ENCODE results near the gene ARHGEF4.

ARHGEF4 gene

DNA sequence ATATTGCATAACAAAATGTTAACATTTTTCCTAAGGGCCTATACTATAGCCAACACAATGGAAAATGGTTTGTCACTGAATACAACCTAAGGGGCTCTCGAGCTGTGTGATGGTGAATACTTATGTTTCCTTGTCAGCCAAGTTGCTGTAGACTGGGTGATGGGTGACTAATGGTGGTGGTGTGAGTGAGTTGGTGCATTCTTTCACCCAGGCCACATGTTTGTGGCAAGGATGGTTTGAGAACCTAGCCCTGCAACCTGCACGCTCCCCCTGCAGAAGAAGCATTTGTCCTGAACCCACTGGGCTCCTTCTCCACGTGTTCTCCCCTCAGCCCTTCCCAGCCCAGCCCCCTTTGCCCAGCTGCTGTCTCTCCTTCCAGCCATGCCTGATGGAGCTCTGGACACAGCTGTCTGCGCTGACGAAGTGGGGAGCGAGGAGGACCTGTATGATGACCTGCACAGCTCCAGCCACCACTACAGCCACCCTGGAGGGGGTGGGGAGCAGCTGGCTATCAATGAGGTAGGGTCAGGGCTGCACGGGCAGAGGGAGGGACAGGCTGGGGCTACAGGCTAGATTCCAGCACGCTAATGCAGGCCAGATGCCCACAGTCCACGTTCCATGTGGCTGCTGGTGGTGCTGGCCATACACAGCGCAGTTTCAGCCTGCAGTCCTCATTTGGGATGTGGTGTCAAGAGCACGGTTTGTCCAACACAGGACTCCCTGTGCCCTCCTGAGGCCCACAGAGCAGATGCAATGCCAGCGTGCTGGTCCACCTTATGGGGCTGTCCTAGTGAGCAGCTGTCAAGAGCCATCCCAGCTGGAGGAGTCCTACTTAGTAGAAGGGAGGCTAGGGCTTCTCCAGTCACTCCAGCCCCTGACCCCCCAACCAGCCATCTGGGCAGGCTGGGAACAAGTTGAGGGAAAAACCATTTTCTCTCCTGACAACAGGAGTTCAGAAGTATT is 191.1 kb downstream of the ARHGEF4 start:
- no peaks in the 10 kb centered on the region for H3F3A ChIP-seq (ENCODE audit: low read depth)
- no peak for TF ChIP-seq EZH2phosphoT487 (IDR thresholded peaks at IDR 0.05; ENCODE audit: borderline replicate concordance)
- TF ChIP-seq CTCF (conservative IDR thresholded peaks at IDR 0.05; ENCODE audit: low read length), result no peak
- H4K20me1 ChIP-seq (ENCODE audit: insufficient read depth, low read length, poor library complexity, severe bottlenecking), result no peaks in the 10 kb centered on the region

DNA sequence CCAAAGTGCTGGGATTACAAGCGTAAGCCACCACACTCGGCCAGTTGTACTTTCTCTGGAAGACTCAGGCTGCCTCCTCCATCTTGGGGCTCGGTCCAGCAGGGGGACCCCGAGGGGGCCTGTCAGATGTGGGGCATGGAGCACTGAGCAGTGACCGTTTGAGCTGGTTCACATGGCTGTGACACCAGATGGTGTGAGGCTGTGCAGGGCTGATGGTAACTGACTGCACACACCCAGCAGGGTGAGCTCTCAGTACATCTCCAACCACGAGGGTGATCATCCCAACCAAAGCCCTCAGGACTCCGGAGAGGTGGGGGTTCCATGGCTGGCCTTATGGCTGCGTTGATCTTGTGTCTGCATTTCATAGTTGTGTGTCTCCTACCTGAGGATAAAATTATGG is 193.1 kb downstream of the ARHGEF4 start:
- Histone ChIP-seq H2AFZ (ENCODE audit: low read length) (no peak overlapping the region), H3K79me2 (ENCODE audit: insufficient read depth, low read length) (no peaks in the 10 kb centered on the region), H4K20me1 (ENCODE audit: insufficient read depth, low read length, poor library complexity, severe bottlenecking) (no peaks in the 10 kb centered on the region), H3K4me3 (ENCODE audit: low read length, poor library complexity, severe bottlenecking) (no peak overlapping the region), H3K9me3 (ENCODE audit: insufficient read depth, low read depth, low read length) (no peaks in the 10 kb centered on the region), H3K4me1 (ENCODE audit: insufficient read depth, low read length, poor library complexity, severe bottlenecking) (no peaks in the 10 kb centered on the region), H3K27me3 (ENCODE audit: insufficient read depth, low read length, poor library complexity, severe bottlenecking) (no peaks in the 10 kb centered on the region), H3K9ac (ENCODE audit: low read depth, low read length, poor library complexity, severe bottlenecking) (no peak overlapping the region), H3K36me3 (ENCODE audit: insufficient read depth, low read length) (no peaks in the 10 kb centered on the region), H3K4me2 (ENCODE audit: low read depth, low read length, poor library complexity, severe bottlenecking) (no peak overlapping the region), H3F3A (ENCODE audit: low read depth) (no peaks in the 10 kb centered on the region), H3K9me2 (replicated peaks; ENCODE audit: low read depth, low read length) (no peaks in the 10 kb centered on the region)
- TF ChIP-seq CTCF (conservative IDR thresholded peaks at IDR 0.05; ENCODE audit: low read length), result no peak
- no peak for TF ChIP-seq EZH2phosphoT487 (IDR thresholded peaks at IDR 0.05; ENCODE audit: borderline replicate concordance)

More for the DNA sequence above, 191.1 kb downstream of the ARHGEF4 start:
- H3K27me3 ChIP-seq (ENCODE audit: insufficient read depth, low read length, poor library complexity, severe bottlenecking), result no peaks in the 10 kb centered on the region
- no peaks in the 10 kb centered on the region for H3K4me1 ChIP-seq (ENCODE audit: insufficient read depth, low read length, poor library complexity, severe bottlenecking)
- no peaks in the 10 kb centered on the region for H3K36me3 ChIP-seq (ENCODE audit: insufficient read depth, low read length)
- no peak overlapping the region for H3K9ac ChIP-seq (ENCODE audit: low read depth, low read length, poor library complexity, severe bottlenecking)
- H3K4me3 ChIP-seq (ENCODE audit: low read length, poor library complexity, severe bottlenecking), result no peak overlapping the region
- H3K4me2 ChIP-seq (ENCODE audit: low read depth, low read length, poor library complexity, severe bottlenecking), result no peak overlapping the region
- H3K79me2 ChIP-seq (ENCODE audit: insufficient read depth, low read length), result no peaks in the 10 kb centered on the region
- H3K9me2 ChIP-seq (replicated peaks; ENCODE audit: low read depth, low read length), result no peaks in the 10 kb centered on the region
- H2AFZ ChIP-seq (ENCODE audit: low read length), result no peak overlapping the region
- no peaks in the 10 kb centered on the region for H3K9me3 ChIP-seq (ENCODE audit: insufficient read depth, low read depth, low read length)

DNA sequence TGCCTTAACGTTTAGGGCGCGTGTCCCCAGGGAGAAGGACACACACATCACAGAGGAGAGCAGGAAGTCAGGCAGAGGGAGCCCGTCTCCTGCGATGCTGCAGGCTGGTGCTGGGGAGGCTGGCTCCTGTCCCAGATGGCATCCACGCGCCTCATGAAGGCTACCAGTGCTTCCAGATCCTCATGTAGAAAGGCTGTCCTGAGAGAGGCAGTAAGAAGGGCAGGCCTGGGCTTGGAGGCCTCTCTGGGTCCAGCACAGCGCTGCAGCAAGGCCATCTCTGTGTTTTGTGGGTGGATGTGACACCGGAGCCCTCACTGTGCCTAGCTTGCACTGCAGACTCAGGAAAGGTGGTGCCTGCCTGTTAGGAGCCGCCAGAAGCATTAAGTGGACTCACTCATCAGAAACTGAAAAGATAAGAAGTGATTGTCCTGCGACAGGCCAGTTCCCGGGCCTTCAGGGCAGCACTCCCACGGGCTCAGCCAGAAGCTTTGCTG is 193.8 kb downstream of the ARHGEF4 start:
- Histone ChIP-seq H3K4me1 (ENCODE audit: insufficient read depth, low read length, poor library complexity, severe bottlenecking) (no peaks in the 10 kb centered on the region), H3F3A (ENCODE audit: low read depth) (no peaks in the 10 kb centered on the region), H3K27me3 (ENCODE audit: insufficient read depth, low read length, poor library complexity, severe bottlenecking) (no peaks in the 10 kb centered on the region), H4K20me1 (ENCODE audit: insufficient read depth, low read length, poor library complexity, severe bottlenecking) (no peaks in the 10 kb centered on the region), H3K4me3 (ENCODE audit: low read length, poor library complexity, severe bottlenecking) (no peak overlapping the region), H3K9me2 (replicated peaks; ENCODE audit: low read depth, low read length) (no peaks in the 10 kb centered on the region), H3K4me2 (ENCODE audit: low read depth, low read length, poor library complexity, severe bottlenecking) (no peak overlapping the region), H3K36me3 (ENCODE audit: insufficient read depth, low read length) (no peaks in the 10 kb centered on the region), H3K79me2 (ENCODE audit: insufficient read depth, low read length) (no peaks in the 10 kb centered on the region), H2AFZ (ENCODE audit: low read length) (no peak overlapping the region), H3K9me3 (ENCODE audit: insufficient read depth, low read depth, low read length) (no peaks in the 10 kb centered on the region), H3K9ac (ENCODE audit: low read depth, low read length, poor library complexity, severe bottlenecking) (no peak overlapping the region)
- TF ChIP-seq CTCF (conservative IDR thresholded peaks at IDR 0.05; ENCODE audit: low read length), result no peak
- no peak for TF ChIP-seq EZH2phosphoT487 (IDR thresholded peaks at IDR 0.05; ENCODE audit: borderline replicate concordance)

Data from Loucy (cell line).